OCI-LY1 (cell line): ENCODE data around the gene RNPS1.

Experiments used
- CTCF ChIP-seq: fragments of 200-600 bp; sonication (generic), shearing (Covaris generic); IDR thresholded peaks from 2 replicates; pipeline ENCODE4 v1.5.1; 2017; ENCODE audit warnings: mild to moderate bottlenecking, antibody characterized with exemption, low read length, moderate library complexity, mixed read lengths
- EZH2 ChIP-seq: fragments of 200-600 bp; sonication (generic), shearing (Covaris generic); IDR thresholded peaks from 2 replicates; pipeline ENCODE4 v1.8.0; 2017; ENCODE audit warnings: borderline replicate concordance, mixed run types, mild to moderate bottlenecking, antibody characterized with exemption, low read length, moderate library complexity, mixed read lengths

- TF ChIP-seq CTCF (no peak), EZH2 (no peak)
These were observed 11.3 kb downstream of the RNPS1 start for GRCh38 chr16:2256531-2257140.
